Left kidney (tissue), 2 donors: ENCODE data around the gene MSH5. TPM values are rescaled to one million over a fixed set of nuclear protein-coding genes. Genes with fewer than 3 reads are reported as not detected.
"Not testable (repeated sequence)": the region's sequence is repeated elsewhere in the genome, so short reads cannot be mapped to it uniquely, and the experiment has no call there.

Experiments used
- DNase-seq: peaks from one replicate; pipeline ENCODE4 v3.0.0-alpha.2; 2013
- polyA plus RNA-seq: library from polyadenylated mRNA; unstranded; fragments of 120-200 nt; gene quantifications from one replicate; pipeline ENCODE4 v1.2.1, GENCODE V29; 2013; ENCODE audit not compliant: insufficient read length

The MSH5 gene
- polyA plus RNA-seq, 1 donor, result 62.2 TPM

GRCh38 chr6:31778999-31779885, 39.4 kb downstream of the MSH5 start:
- no peak for DNase-seq

DNA sequence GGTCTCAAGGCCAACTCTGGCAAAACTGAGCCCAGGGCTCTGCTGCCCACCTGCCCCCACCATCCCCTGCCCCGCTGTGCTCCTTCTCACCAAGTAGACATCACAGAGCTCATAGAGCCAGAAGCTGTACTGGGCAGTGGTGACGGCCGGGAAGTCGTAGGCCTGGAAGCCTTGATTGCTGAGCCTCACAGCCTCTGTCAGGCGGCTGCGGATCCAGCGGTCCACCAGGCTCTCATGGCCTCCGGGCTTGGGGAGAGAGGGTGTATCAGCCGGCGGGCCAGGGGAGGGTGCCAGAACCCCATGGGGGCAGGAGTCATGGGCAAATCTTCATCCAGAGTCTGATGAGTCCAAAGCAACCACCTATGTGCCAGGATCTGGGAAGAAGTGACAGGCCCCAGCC, 40.1 kb downstream of the MSH5 start:
- DNase-seq, result no peak

GRCh38 chr6:31780507-31781243, 40.9 kb downstream of the MSH5 start:
- no peak for DNase-seq

- no peak for DNase-seq
Observed at GRCh38 chr6:31781244-31782125, 41.7 kb downstream of the MSH5 start.

DNA sequence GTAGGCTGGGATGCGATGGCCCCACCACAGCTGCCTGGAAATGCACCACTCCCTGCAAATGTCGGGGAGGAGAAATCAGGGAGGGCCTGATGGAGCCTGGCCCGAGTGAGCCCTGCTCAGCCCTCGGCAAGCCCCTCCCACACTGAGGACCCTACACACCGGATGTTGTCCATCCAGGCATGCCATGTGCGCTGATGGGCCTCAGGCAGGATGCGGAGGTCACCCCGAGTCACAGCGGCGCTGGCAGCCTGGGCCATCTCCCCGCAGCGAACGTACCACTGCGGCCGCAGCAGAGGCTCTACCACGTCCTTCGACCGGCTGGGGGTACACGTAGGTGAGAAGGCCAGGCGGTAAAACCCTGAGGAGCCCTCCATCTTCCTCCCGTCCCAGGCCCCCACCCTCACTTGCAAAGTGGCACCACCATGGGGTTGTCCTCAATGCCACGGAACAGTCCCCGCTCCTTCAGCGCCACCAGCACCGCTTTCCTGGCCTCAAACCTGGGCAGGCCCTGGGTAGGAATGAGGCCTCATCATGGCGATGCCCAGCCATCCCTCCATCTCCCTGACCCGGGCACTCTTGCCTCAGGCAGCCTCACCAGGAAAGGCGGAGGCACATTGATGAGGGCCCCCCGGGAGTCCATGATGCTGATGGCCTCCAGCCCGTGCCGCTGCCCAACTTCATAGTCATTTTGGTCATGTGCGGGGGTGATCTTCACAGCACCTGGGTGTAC, 42.5 kb downstream of the MSH5 start:
- DNase-seq, result no peak

DNA sequence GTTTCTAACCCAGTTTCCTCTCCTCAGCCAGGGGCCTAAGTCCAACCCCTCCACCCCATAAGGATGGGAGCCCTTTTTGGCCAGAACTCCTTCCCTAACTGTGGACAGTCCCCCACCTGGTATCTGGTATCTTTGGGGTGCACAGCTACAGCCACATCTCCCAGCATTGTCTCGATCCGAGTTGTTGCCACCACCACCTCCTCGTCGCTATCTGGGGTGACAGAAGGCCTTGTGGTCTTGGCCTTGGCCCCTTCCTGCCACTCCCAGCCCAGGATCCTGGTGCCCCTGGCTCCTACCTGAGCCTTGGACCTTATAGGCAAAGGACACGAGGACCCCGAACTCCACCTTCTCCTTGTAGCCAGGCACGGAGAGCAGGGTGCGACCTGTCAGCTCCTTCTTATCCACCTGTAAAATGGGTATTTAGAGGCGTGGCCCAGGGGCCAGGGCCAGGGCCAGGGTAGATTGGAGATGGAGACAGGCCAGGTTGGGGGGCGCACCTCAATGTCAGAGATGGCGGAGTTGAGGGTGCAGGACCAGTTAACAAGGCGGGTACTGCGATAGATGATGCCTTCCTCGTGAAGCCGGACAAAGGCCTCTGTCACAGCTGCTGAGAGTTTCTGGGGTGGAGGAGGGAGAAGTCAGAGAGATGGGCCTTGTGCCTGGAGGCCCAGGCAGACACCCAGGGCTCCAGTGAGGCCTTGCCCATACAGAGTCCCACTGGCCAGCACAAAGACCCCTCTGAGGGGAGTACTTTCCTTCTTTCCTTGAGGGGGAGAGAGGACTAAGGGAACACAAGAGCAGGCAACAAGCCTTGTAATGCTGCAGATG, 44.5 kb downstream of the MSH5 start:
- DNase-seq, result no peak

- no peak for DNase-seq
Observed at GRCh38 chr6:31785475-31785874, 45.7 kb downstream of the MSH5 start.

DNA sequence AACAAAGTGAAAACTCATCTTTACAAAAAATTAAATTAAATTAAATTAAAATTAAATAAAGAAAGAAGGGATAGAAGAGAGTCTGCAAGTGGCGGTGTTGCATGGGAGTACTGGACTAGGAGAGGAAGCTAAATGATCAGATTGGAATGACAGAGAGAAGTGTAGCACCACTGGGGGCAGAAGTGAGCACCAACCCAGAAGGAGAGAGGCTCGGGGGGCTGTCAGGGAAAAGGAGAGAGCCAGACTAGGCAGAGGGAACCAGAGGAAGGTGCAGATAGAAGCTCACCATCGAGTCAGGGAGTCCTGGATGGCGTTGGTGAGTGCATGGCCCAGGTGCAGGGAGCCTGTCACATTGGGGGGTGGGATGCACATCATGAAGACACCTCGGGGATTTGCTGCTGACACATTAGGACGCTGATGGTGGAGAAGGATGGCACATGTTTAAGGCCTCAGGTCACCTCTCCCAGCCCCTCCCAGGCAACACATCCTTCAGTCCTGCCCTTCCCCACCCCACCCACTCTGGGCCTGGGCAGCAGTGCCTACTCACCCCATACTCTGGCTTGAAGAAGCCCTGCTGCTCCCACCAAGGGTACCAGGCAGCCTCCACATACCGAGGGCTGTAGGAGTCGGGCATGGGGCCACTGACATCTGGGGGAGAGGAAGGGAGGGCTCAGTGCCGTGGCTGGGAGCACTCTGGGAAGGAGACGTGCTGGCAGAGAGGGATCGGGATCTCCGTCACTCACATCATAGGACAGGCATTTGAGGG, 51.7 kb downstream of the MSH5 start:
- DNase-seq, result peak; percentile 76

GRCh38 chr6:31792090-31792374, 52.2 kb downstream of the MSH5 start:
- DNase-seq, result no peak

DNA sequence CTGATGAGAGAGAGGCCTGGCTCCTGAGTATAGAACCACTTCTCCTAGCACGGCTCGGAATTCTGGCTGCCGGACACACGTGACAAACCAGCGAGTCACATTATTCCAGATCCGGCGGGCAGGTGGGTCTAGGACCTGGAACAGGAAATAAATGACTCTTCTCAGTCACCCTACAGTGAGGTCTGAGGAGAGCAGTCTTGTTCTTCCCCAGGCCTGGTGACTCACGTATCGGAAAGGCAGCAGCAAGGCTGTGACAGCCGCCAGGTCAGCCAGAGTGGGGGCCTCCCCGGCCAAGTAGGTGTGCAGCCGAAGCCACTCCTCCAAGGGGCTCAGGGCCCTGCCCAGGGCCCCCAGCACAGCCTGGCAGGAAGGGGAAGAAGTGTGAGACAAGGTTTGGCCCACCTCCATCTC, 53.0 kb downstream of the MSH5 start:
- no peak for DNase-seq

- DNase-seq, result not testable (repeated sequence)
Observed at GRCh38 chr6:31793927-31794245, 54.1 kb downstream of the MSH5 start.

DNA sequence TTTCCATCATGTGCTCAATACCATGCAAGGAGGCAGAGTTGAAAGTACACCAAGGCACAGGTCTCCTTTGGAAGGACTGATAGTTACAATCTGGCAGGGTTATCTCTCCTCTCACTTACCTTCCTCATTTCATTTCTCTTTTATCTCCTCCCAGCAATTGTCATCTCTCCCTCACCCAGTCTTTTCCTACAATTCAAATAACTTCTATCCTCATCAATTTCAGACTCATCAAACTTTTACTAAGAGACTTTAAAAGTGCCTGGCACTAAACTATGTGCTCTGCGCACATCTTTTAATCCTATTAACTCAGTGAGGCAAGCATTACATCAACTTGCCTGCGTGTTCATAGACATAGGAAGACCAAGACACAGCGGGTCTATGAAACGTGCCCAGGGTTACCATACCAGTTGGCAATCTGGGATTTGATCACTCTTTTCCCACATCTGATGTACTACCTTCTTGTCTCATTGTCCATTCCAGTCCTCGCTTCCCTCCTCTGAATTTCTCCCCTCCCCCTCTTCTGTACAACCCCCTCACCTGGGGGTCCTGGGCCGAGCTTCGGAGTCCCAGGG, 54.6 kb downstream of the MSH5 start:
- no peak for DNase-seq

- no peak for DNase-seq
Observed at GRCh38 chr6:31794866-31795615, 55.2 kb downstream of the MSH5 start.

- peak; percentile 79 for DNase-seq
Observed at GRCh38 chr6:31795616-31796298, 56.0 kb downstream of the MSH5 start, which contains the start of gene VARS1. TSS of gene VARS1 (minus strand) at chr6:31795752. CDS start at chr6:31795217, 535 bp downstream.

DNA sequence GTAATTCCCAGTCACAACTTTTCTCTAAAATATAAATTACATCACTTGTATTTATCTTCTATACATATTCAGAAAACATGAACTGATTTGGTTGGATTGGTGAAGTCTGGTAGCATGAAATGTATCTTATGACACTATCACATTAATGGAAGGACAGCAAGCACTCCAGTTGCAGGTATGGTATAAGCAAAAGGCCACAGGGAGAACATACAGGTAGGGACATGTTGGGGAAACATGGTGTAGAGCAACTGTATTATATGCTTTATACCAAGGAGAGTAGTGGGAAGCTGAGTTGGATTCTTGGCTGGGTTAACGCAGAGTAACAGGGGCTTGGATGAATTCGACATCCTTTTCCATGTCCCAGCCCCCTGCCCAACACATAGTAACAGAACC, 57.2 kb downstream of the MSH5 start:
- no peak for DNase-seq

DNA sequence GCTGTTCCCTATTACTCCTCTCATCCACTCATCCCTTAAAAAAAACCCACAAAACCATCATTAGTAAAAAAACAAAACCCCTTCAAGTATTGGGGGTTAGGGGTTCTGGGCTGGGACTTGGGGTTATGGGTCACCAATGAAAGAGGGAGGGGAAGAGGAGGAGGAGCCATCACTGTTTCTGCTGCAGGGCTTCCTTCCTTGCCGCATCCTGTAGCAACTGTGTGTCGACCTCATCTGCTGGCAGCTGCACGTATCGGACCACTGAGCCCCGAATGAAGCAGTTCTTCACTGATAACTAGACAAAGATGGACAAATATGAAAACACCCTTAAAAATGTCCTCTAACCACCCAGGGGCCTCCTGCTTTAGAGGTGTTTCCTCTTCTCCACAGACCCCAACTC, 57.8 kb downstream of the MSH5 start:
- no peak for DNase-seq

- no peak for DNase-seq
Observed at GRCh38 chr6:31799781-31800180, 60.0 kb downstream of the MSH5 start.
